SU-DHL-6 (cell line): Measurements from ENCODE around the gene PDCD7.
"Not testable (repeated sequence)": the region's sequence is repeated elsewhere in the genome, so short reads cannot be mapped to it uniquely, and the experiment has no call there.

ENCODE experiments used
- H2AFZ ChIP-seq: fragments of 200-600 bp; sonication (generic); 2 replicates; pipeline ENCODE4 v1.6.1; 2014; ENCODE audit warnings: low read depth, mild to moderate bottlenecking, moderate library complexity, mixed read lengths, antibody characterized with exemption, low read length; ENCODE audit not compliant: severe bottlenecking
- H3F3A ChIP-seq: fragments of 200-600 bp; shearing (Covaris generic); 2 replicates; pipeline ENCODE4 v1.6.0; 2016; ENCODE audit warnings: antibody characterized with exemption, mild to moderate bottlenecking; ENCODE audit not compliant: insufficient read depth
- H3K27ac ChIP-seq: fragments of 200-600 bp; sonication (generic); 2 replicates; pipeline ENCODE4 v1.5.1; 2016; ENCODE audit warnings: low read depth, mild to moderate bottlenecking, low read length, moderate library complexity, mixed read lengths
- H3K27me3 ChIP-seq: fragments of 200-600 bp; sonication (generic), shearing (Covaris generic); 2 replicates; pipeline ENCODE4 v1.6.0; 2014; ENCODE audit warnings: mild to moderate bottlenecking, low read length
- H3K36me3 ChIP-seq: fragments of 200-600 bp; sonication (generic); 2 replicates; pipeline ENCODE4 v1.6.1; 2014; ENCODE audit warnings: mild to moderate bottlenecking, low read length, mixed read lengths
- H3K4me2 ChIP-seq: fragments of 300-600, 200-600 bp; shearing (Covaris generic), sonication (generic); 2 replicates; pipeline ENCODE4 v1.6.0; 2014; ENCODE audit warnings: low read length, low read depth, mild to moderate bottlenecking; ENCODE audit not compliant: poor library complexity, severe bottlenecking
- H3K4me3 ChIP-seq: fragments of 200-600 bp; sonication (generic); 2 replicates; pipeline ENCODE4 v1.5.1; 2014; ENCODE audit warnings: antibody characterized with exemption, low read length, mild to moderate bottlenecking, mixed read lengths; ENCODE audit not compliant: insufficient read depth, poor library complexity, severe bottlenecking
- H3K79me2 ChIP-seq: fragments of 200-600 bp; sonication (generic); 2 replicates; pipeline ENCODE4 v1.6.1; 2014; ENCODE audit warnings: mild to moderate bottlenecking, low read length, moderate library complexity; ENCODE audit not compliant: insufficient read depth
- H3K9ac ChIP-seq: fragments of 200-600 bp; sonication (generic); 2 replicates; pipeline ENCODE4 v1.7.0; 2014; ENCODE audit warnings: mild to moderate bottlenecking, low read length
- H3K9me2 ChIP-seq: fragments of 200-600 bp; sonication (generic); replicated peaks from 2 replicates; pipeline ENCODE4 v1.6.1; 2014; ENCODE audit warnings: low read length; ENCODE audit not compliant: insufficient read depth
- H3K9me3 ChIP-seq: fragments of 200-600 bp; sonication (generic); 2 replicates; pipeline ENCODE4 v1.6.1; 2014; ENCODE audit warnings: low read length, mixed read lengths; ENCODE audit not compliant: insufficient read depth
- H4K20me1 ChIP-seq: fragments of 200-600 bp; sonication (generic); 2 replicates; pipeline ENCODE4 v1.6.1; 2014; ENCODE audit warnings: low read depth, mild to moderate bottlenecking, antibody characterized with exemption, low read length, moderate library complexity, mixed read lengths
- EZH2phosphoT487 ChIP-seq: fragments of 200-600 bp; sonication (generic), shearing (Covaris generic); conservative IDR thresholded peaks from 2 replicates; pipeline ENCODE4 v1.6.1; 2018; ENCODE audit warnings: mild to moderate bottlenecking, antibody characterized with exemption, low read length, moderate library complexity, mixed read lengths
- TF ChIP-seq, protein P1 (sequence below): fragments of 200-600 bp; sonication (generic); IDR thresholded peaks from one replicate; pipeline ENCODE4 v1.5.1; 2017; ENCODE audit warnings: antibody characterized with exemption, mild to moderate bottlenecking, low read length, moderate library complexity; ENCODE audit not compliant: insufficient read depth, poor library complexity, severe bottlenecking

Gene PDCD7

DNA sequence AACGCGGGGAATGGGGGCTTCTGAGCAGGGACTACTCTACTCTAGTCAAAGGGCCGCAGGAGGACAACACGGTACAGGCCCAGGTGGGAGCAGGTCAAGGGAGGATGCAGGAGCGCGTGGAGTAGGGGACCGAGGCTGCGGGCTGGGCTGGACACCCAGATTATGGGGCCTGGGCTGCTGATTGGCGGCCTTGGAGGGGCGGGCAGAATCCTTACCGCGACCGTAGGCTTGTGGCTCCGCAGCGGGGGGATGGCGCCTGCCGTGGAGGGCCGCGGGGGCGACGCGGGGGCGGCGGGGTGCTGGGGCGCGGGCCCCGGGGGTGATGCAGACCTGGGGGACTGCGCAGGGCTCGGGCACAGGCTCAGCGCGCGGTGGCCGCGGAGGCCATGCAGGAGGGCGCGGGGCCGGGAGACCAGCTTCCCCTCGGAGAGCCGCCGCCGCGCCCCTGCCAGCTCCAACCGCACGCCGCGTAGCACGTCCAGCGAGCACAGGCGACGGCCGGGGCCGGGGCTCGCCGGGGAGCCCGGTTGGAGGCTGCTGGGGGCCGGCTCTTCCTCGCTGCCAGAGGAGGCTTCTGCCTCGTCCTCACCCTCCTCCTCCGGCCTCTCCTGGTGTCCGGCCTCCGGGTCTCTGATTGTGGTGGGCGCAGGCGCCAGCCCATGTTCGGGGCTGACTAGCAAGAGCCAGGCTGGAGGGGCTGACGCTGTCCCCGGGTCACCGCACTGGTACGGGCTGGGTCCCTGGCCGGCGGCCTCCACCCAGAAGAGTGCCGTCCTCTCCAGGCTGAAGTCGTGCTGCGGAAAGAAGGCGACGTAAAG is 31.5 kb downstream of the PDCD7 start:
- Histone ChIP-seq H3K79me2 (no peaks in the 10 kb centered on the region), H3K4me3 (no peak overlapping the region), H4K20me1 (no peaks in the 10 kb centered on the region), H3K27ac (no peak overlapping the region), H3K9ac (no peak overlapping the region), H3K9me3 (no peaks in the 10 kb centered on the region), H3K27me3 (no peaks in the 10 kb centered on the region), H3K36me3 (no peaks in the 10 kb centered on the region), H3F3A (no peaks in the 10 kb centered on the region), H3K9me2 (no peaks in the 10 kb centered on the region), H2AFZ (no peak overlapping the region), H3K4me2 (no peak overlapping the region)
- no peak for TF ChIP-seq EZH2phosphoT487
- TF ChIP-seq, protein P1, sequence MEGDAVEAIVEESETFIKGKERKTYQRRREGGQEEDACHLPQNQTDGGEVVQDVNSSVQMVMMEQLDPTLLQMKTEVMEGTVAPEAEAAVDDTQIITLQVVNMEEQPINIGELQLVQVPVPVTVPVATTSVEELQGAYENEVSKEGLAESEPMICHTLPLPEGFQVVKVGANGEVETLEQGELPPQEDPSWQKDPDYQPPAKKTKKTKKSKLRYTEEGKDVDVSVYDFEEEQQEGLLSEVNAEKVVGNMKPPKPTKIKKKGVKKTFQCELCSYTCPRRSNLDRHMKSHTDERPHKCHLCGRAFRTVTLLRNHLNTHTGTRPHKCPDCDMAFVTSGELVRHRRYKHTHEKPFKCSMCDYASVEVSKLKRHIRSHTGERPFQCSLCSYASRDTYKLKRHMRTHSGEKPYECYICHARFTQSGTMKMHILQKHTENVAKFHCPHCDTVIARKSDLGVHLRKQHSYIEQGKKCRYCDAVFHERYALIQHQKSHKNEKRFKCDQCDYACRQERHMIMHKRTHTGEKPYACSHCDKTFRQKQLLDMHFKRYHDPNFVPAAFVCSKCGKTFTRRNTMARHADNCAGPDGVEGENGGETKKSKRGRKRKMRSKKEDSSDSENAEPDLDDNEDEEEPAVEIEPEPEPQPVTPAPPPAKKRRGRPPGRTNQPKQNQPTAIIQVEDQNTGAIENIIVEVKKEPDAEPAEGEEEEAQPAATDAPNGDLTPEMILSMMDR, result no peak

DNA sequence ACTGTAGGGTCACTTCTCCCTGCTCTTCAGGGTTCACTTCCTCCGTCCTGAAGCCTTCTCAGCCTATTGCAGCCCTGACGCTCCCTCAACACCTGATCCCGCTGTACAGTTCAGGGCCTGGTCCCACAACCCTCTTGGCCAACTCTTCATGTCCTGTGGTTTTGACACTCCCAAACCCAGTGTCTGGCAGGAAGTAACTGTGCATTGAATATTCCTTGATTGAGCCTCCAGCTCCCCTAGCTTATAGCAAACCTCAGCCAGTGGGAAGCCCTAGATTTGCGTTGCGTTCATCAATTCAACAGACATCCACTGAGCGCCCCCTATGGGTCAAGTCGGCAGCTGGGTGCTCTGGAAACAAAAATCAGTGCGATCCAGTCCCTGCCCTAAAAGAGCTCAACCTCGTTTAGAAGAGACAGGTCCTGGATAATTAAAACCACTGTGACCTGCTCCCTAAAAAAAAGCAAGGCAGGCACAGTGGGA is 32.2 kb downstream of the PDCD7 start:
- Histone ChIP-seq H4K20me1 (no peaks in the 10 kb centered on the region), H3K4me3 (no peak overlapping the region), H3K4me2 (no peak overlapping the region), H3K36me3 (no peaks in the 10 kb centered on the region), H3K27me3 (no peaks in the 10 kb centered on the region), H3K79me2 (no peaks in the 10 kb centered on the region), H3K9me2 (no peaks in the 10 kb centered on the region), H3K9ac (no peak overlapping the region), H2AFZ (no peak overlapping the region), H3F3A (no peaks in the 10 kb centered on the region), H3K9me3 (no peaks in the 10 kb centered on the region), H3K27ac (no peak overlapping the region)
- no peak for TF ChIP-seq EZH2phosphoT487
- TF ChIP-seq, protein P1, result peak; percentile 94

DNA sequence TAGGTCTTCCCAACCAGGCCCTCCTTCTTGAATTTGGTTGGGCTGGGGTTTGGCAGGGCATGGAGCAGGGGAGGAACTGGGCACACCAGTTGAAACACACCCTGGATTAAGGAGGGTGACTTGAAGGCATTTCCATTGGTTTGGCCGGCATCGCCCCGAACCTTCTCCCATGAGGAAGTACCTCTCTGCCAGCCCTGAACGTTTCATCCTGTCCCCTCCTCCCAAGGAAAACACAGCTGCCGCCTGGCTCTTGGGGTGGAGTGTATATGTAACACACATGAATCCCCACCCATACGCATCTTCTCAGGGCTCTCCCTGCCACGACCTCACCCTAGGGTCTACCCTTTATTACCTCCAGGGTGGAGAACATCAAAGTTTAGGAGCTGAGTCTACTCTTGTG is 33.2 kb downstream of the PDCD7 start:
- no peaks in the 10 kb centered on the region for H3K9me2 ChIP-seq
- no peak overlapping the region for H3K4me3 ChIP-seq
- H3K9ac ChIP-seq, result no peak overlapping the region
- H3K79me2 ChIP-seq, result no peaks in the 10 kb centered on the region
- H3K36me3 ChIP-seq, result no peaks in the 10 kb centered on the region
- no peak overlapping the region for H3K4me2 ChIP-seq
- H2AFZ ChIP-seq, result no peak overlapping the region
- TF ChIP-seq, protein P1, result no peak
- no peak for TF ChIP-seq EZH2phosphoT487
- no peaks in the 10 kb centered on the region for H3K27me3 ChIP-seq
- no peaks in the 10 kb centered on the region for H4K20me1 ChIP-seq
- no peaks in the 10 kb centered on the region for H3F3A ChIP-seq
- no peaks in the 10 kb centered on the region for H3K9me3 ChIP-seq
- H3K27ac ChIP-seq, result no peak overlapping the region

DNA sequence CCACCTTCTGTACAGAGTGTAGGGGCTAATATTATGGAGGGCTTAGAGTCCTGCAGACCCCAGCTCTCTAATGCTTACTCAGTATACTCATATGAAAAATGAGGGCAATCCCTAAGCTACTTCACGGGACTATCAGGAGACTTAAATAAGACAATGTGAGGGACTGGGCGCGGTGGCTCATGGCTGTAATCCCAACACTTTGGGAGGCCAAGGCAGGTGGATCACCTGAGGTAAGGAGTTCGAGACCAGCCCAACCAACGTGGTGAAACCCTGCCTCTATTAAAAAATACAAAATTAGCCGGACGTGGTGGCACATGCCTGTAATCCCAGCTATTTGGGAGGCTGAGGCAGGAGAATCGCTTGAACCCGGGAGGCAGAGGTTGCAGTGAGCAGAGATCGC is 33.8 kb downstream of the PDCD7 start:
- not testable (repeated sequence) for H3K36me3 ChIP-seq, H3K27ac ChIP-seq

More for the DNA sequence above, 33.8 kb downstream of the PDCD7 start:
- H3F3A ChIP-seq, H3K4me3 ChIP-seq, H4K20me1 ChIP-seq, H3K9me2 ChIP-seq, H3K9me3 ChIP-seq, H3K4me2 ChIP-seq, H3K27me3 ChIP-seq, H3K9ac ChIP-seq, H2AFZ ChIP-seq, H3K79me2 ChIP-seq: not testable (repeated sequence)
